K562 (cell line): ENCODE data around the gene IP6K3. TPM values are rescaled to one million over a fixed set of nuclear protein-coding genes. Genes with fewer than 3 reads are reported as not detected.

Experiments
- CCNT2 ChIP-seq: IDR thresholded peaks from 2 replicates; pipeline ENCODE4 v1.6.1; 2011; ENCODE audit warnings: borderline replicate concordance, low read depth, mild to moderate bottlenecking, moderate library complexity, mixed read lengths, low read length; ENCODE audit not compliant: insufficient read length; ENCODE audit errors: extremely low read depth
- ETV1 ChIP-seq: fragments of 450-650 bp; conservative IDR thresholded peaks from 2 replicates; pipeline ENCODE4 v1.6.1; 2016; ENCODE audit warnings: missing genetic modification characterization, control low read depth, low read depth, missing compliant biosample characterization
- ETV5 ChIP-seq: sonication (generic); formaldehyde crosslinking; IDR thresholded peaks from 2 replicates; pipeline ENCODE4 v1.4.0; 2020; ENCODE audit warnings: low read depth, mild to moderate bottlenecking, missing genetic modification reagents
- FOXP1 ChIP-seq: sonication (generic); formaldehyde crosslinking; IDR thresholded peaks from 2 replicates; pipeline ENCODE4 v1.8.0; 2022; ENCODE audit warnings: mild to moderate bottlenecking, missing genetic modification reagents
- GATAD2B ChIP-seq: fragments of 450-650 bp; IDR thresholded peaks from 2 replicates; pipeline ENCODE4 v1.6.1; 2017; ENCODE audit warnings: mild to moderate bottlenecking, borderline replicate concordance
- HDAC2 ChIP-seq: fragments of 450-650 bp; IDR thresholded peaks from 2 replicates; pipeline ENCODE4 v1.6.1; 2016; ENCODE audit warnings: mild to moderate bottlenecking
- KLF16 ChIP-seq: IDR thresholded peaks from 2 replicates; pipeline ENCODE4 v1.6.1; 2016; ENCODE audit warnings: antibody characterized with exemption
- MBD2 ChIP-seq: sonication (generic); IDR thresholded peaks from 2 replicates; pipeline ENCODE4 v1.6.1; 2016; ENCODE audit warnings: low read depth, borderline replicate concordance
- MED1 ChIP-seq: sonication (generic); formaldehyde crosslinking; IDR thresholded peaks from 2 replicates; pipeline ENCODE4 v1.8.1; 2023; ENCODE audit warnings: missing genetic modification reagents, borderline replicate concordance
- MTA2 ChIP-seq: fragments of 450-650 bp; IDR thresholded peaks from 2 replicates; pipeline ENCODE4 v1.6.1; 2016; ENCODE audit warnings: low read depth
- NFE2L1 ChIP-seq: fragments of 450-650 bp; IDR thresholded peaks from 2 replicates; pipeline ENCODE4 v1.6.1; 2016; ENCODE audit warnings: missing genetic modification characterization, low read depth, mild to moderate bottlenecking, missing compliant biosample characterization, moderate library complexity, borderline replicate concordance
- PHF20 ChIP-seq: fragments of 450-650 bp; IDR thresholded peaks from 2 replicates; pipeline ENCODE4 v1.6.1; 2018; ENCODE audit not compliant: partially characterized antibody
- PHTF2 ChIP-seq: fragments of 250-450 bp; sonication (Bioruptor Pico); IDR thresholded peaks from 2 replicates; pipeline ENCODE4 v1.5.0; 2021; ENCODE audit warnings: mild to moderate bottlenecking
- POLR2A ChIP-seq: fragments of 450-650 bp; conservative IDR thresholded peaks from 2 replicates; pipeline ENCODE4 v1.6.1; 2016
- PRMT5 ChIP-seq: sonication (generic); formaldehyde crosslinking; IDR thresholded peaks from 2 replicates; pipeline ENCODE4 v1.5.0; 2020; ENCODE audit warnings: missing genetic modification reagents
- SIN3A ChIP-seq, 2 experiments: fragments of 150-350 bp in 1 of 2; IDR thresholded peaks; 2 replicates each; pipeline ENCODE4 v1.6.1; 2011 to 2016; ENCODE audit warnings: borderline replicate concordance in 2 of 2, low read depth in 2 of 2, low read length in 2 of 2, mild to moderate bottlenecking in 2 of 2, moderate library complexity in 2 of 2; ENCODE audit not compliant: control insufficient read depth in 1 of 2
- SIRT6 ChIP-seq: IDR thresholded peaks from one replicate; pipeline ENCODE4 v1.6.1; 2012; ENCODE audit warnings: low read depth, mild to moderate bottlenecking, control low read depth, inconsistent platforms, low read length, moderate library complexity
- TEAD1 ChIP-seq, 2 experiments: fragments of 450-650 bp in 1 of 2; sonication (generic) in 1 of 2; formaldehyde crosslinking; IDR thresholded peaks; 2 replicates each; pipeline versions ENCODE4 v1.4.0 to v1.8.0; 2020 to 2022; ENCODE audit warnings: mild to moderate bottlenecking in 2 of 2, missing genetic modification reagents in 1 of 2
- ZNF146 ChIP-seq: IDR thresholded peaks from one replicate; pipeline ENCODE4 v1.6.1; 2018; ENCODE audit warnings: missing compliant biosample characterization; ENCODE audit not compliant: unreplicated experiment
- ZNF253 ChIP-seq: fragments of 250-450 bp; sonication (Bioruptor Pico); conservative IDR thresholded peaks from 2 replicates; pipeline ENCODE4 v1.6.1; 2021; ENCODE audit warnings: mild to moderate bottlenecking
- ZSCAN29 ChIP-seq: fragments of 450-650 bp; IDR thresholded peaks from 2 replicates; pipeline ENCODE4 v1.6.1; 2017
- polyA plus RNA-seq, 8 experiments: library from polyadenylated mRNA; depleted of rRNA in 4 of 8; stranded (reverse) in 5 of 8; unstranded in 3 of 8; fragments of >200 nt; fragmentation: Nextera tagmentation in 2 of 8; fragmentation: Illumina TruSeq in 1 of 8; extraction: Ambion mirVana in 2 of 8; extraction: Trizol in 1 of 8; gene quantifications; 2 replicates each; pipeline versions ENCODE4 v1.2.1 to v1.2.3, GENCODE V29; 2011 to 2014; ENCODE audit warnings: inconsistent platforms in 1 of 8, missing spikeins in 1 of 8
- total RNA-seq, 7 experiments: library from RNA; depleted of rRNA in 6 of 7; stranded (reverse); fragments of >200 nt in 6 of 7; fragmentation: Illumina TruSeq in 2 of 7; extraction: Trizol in 2 of 7; gene quantifications; 2 replicates each; pipeline versions ENCODE4 v1.2.1 to v1.2.3, GENCODE V29; 2011 to 2021; ENCODE audit warnings: low replicate concordance in 1 of 7
- TF ChIP-seq, protein P1 (sequence below): sonication (generic); formaldehyde crosslinking; IDR thresholded peaks from 2 replicates; pipeline ENCODE4 v1.9.0; 2022; ENCODE audit warnings: mild to moderate bottlenecking, missing genetic modification reagents
- TF ChIP-seq, protein P2 (sequence below), 3 experiments: IDR thresholded peaks in 2 of 3; conservative IDR thresholded peaks in 1 of 3; 2 replicates each; pipeline ENCODE4 v1.5.1; 2011 to 2012; ENCODE audit warnings: low read length in 3 of 3, mild to moderate bottlenecking in 3 of 3, control low read depth in 2 of 3, improper control_type of control experiment in 1 of 3, inconsistent platforms in 1 of 3, low read depth in 1 of 3, mixed read lengths in 1 of 3, moderate library complexity in 1 of 3; ENCODE audit not compliant: insufficient read depth in 2 of 3
- TF ChIP-seq, protein P3 (sequence below): fragments of 450-650 bp; formaldehyde crosslinking; IDR thresholded peaks from 2 replicates; pipeline ENCODE4 v1.4.0; 2020; ENCODE audit warnings: mild to moderate bottlenecking, moderate library complexity
- TF ChIP-seq, protein P4 (sequence below): fragments of 450-650 bp; IDR thresholded peaks from 2 replicates; pipeline ENCODE4 v1.6.1; 2016

IP6K3 gene
- total and polyA plus RNA-seq, 9 of the 15 experiments (the other 6 are each of a cell fraction or from before 2014, with no cell fraction given) = not detected

DNA sequence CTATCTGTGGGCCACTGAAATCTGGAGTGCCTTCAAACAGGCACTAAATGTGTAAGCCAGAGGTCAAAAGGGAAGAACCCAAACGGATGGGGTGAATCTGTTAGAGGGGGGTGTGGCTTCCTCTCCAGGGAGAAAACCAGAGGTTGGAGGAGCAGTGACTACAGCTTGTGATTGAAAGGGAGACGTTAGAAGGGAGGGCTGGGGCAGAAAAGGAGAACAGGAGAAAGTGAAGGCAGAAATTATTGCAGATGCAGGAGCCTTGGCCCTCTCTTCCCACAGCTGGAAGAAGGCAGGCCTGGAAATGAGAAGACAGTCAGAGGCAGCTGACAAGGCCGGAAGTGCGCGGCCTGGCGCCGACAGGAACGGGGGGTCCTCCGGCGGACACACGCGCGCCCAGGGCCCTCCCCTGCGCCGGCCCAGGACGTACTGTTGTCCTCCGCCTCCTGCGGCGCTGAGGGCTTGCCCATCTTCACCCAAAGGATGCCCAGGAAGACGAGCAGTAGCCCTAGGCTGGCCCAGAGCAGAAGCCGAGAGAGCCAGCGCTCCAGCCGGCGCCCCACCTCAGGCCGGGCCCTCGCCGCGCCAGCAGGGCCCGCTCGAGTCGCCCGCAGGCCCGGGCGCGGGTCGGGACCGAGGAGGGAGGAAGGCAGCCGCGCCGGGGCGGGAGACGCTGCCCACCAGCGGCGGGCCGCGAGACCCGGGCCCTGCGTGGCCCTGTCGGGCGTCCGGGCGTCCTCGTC lies 41.4 kb upstream of the IP6K3 start (continued):
- TF ChIP-seq MED1 (CRISPR knock-in tag) (no peak), NFE2L1 (tag) (no peak), TEAD1 (CRISPR knock-in tag; IDR thresholded peaks at IDR 0.05) (peak in 1 of 2 experiments; percentile 47; a peak in 1 of 4 replicates), PHTF2 (CRISPR knock-in tag) (no peak), HDAC2 (peak; percentile 64; the same call in 1 of the 2 replicates), PHF20 (peak; percentile 26), ETV1 (tag) (peak; percentile 67), MTA2 (no peak), MBD2 (no peak; the same call in 1 of the 2 replicates), CCNT2 (no peak), ZSCAN29 (no peak), SIN3A (IDR thresholded peaks at IDR 0.05; ENCODE audit: borderline replicate concordance in 2 of 2, control insufficient read depth in 1 of 2, low read depth in 2 of 2, low read length in 2 of 2) (peak in 1 of 2 experiments; percentile 63; a peak in 1 of 4 replicates), ZNF253 (CRISPR knock-in tag) (no peak), SIRT6 (no peak), ETV5 (peak; percentile 60), POLR2A (peak; percentile 66), FOXP1 (no peak), GATAD2B (0 out of 2 replicates have a peak, but pooled peaks have one; percentile 38), PRMT5 (CRISPR knock-in tag) (no peak), ZNF146 (CRISPR knock-in tag) (peak; percentile 16), KLF16 (no peak)
- TF ChIP-seq, protein P1, sequence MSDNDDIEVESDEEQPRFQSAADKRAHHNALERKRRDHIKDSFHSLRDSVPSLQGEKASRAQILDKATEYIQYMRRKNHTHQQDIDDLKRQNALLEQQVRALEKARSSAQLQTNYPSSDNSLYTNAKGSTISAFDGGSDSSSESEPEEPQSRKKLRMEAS = peak; percentile 46; the same call in 1 of the 2 replicates
- TF ChIP-seq, protein P2, sequence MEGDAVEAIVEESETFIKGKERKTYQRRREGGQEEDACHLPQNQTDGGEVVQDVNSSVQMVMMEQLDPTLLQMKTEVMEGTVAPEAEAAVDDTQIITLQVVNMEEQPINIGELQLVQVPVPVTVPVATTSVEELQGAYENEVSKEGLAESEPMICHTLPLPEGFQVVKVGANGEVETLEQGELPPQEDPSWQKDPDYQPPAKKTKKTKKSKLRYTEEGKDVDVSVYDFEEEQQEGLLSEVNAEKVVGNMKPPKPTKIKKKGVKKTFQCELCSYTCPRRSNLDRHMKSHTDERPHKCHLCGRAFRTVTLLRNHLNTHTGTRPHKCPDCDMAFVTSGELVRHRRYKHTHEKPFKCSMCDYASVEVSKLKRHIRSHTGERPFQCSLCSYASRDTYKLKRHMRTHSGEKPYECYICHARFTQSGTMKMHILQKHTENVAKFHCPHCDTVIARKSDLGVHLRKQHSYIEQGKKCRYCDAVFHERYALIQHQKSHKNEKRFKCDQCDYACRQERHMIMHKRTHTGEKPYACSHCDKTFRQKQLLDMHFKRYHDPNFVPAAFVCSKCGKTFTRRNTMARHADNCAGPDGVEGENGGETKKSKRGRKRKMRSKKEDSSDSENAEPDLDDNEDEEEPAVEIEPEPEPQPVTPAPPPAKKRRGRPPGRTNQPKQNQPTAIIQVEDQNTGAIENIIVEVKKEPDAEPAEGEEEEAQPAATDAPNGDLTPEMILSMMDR (IDR thresholded peaks at IDR 0.05 in 2 of 3, conservative IDR thresholded peaks at IDR 0.05 in 1 of 3; ENCODE audit: insufficient read depth in 2 of 3, low read depth in 1 of 3, low read length in 3 of 3) = peak in 1 of 3 experiments; percentile 21; a peak in 1 of 6 replicates
- TF ChIP-seq, protein P3, sequence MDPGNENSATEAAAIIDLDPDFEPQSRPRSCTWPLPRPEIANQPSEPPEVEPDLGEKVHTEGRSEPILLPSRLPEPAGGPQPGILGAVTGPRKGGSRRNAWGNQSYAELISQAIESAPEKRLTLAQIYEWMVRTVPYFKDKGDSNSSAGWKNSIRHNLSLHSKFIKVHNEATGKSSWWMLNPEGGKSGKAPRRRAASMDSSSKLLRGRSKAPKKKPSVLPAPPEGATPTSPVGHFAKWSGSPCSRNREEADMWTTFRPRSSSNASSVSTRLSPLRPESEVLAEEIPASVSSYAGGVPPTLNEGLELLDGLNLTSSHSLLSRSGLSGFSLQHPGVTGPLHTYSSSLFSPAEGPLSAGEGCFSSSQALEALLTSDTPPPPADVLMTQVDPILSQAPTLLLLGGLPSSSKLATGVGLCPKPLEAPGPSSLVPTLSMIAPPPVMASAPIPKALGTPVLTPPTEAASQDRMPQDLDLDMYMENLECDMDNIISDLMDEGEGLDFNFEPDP (CRISPR knock-in tag) = no peak
- TF ChIP-seq, protein P4, sequence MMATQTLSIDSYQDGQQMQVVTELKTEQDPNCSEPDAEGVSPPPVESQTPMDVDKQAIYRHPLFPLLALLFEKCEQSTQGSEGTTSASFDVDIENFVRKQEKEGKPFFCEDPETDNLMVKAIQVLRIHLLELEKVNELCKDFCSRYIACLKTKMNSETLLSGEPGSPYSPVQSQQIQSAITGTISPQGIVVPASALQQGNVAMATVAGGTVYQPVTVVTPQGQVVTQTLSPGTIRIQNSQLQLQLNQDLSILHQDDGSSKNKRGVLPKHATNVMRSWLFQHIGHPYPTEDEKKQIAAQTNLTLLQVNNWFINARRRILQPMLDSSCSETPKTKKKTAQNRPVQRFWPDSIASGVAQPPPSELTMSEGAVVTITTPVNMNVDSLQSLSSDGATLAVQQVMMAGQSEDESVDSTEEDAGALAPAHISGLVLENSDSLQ = peak; percentile 92
